Measurements from ENCODE around the gene AZU1.
"Not testable (repeated sequence)": the region's sequence is repeated elsewhere in the genome, so short reads cannot be mapped to it uniquely, and the experiment has no call there.

Gene AZU1

GRCh38 chr19:878751-879561 lies 51.3 kb downstream of the AZU1 start:
- not testable (repeated sequence) for H3K27ac ChIP-seq (ENCODE audit: poor library complexity, severe bottlenecking); ATAC-seq (ENCODE audit: low read depth); H3K4me3 ChIP-seq (ENCODE audit: severe bottlenecking); H3K27me3 ChIP-seq (ENCODE audit: insufficient read depth, poor library complexity, severe bottlenecking); H3K4me1 ChIP-seq (ENCODE audit: insufficient read depth, poor library complexity, severe bottlenecking); H3K9me3 ChIP-seq (ENCODE audit: severe bottlenecking); DNase-seq (ENCODE audit: low spot score)
- peaks cover 21% of the 10 kb centered on the region for H3K36me3 ChIP-seq (ENCODE audit: low read depth)

GRCh38 chr19:879711-880438 lies 52.2 kb downstream of the AZU1 start:
- no peaks in the 10 kb centered on the region for H3K9me3 ChIP-seq (ENCODE audit: severe bottlenecking)
- DNase-seq (ENCODE audit: low spot score) (no peak), ATAC-seq (ENCODE audit: low read depth) (no peak)
- no peaks in the 10 kb centered on the region for H3K27me3 ChIP-seq (ENCODE audit: insufficient read depth, poor library complexity, severe bottlenecking)
- no peak overlapping the region for H3K27ac ChIP-seq (ENCODE audit: poor library complexity, severe bottlenecking)
- no peaks in the 10 kb centered on the region for H3K4me1 ChIP-seq (ENCODE audit: insufficient read depth, poor library complexity, severe bottlenecking)
- H3K4me3 ChIP-seq (ENCODE audit: severe bottlenecking), result no peak overlapping the region
- peaks cover 27% of the 10 kb centered on the region for H3K36me3 ChIP-seq (ENCODE audit: low read depth)
- no peak for TF ChIP-seq CTCF (IDR thresholded peaks at IDR 0.05; ENCODE audit: poor library complexity, severe bottlenecking)

Measured in RWPE2 (cell line).